H1 (cell line): ENCODE data around the gene SPRN. TPM values are rescaled to one million over a fixed set of nuclear protein-coding genes. Genes with fewer than 3 reads are reported as not detected.

Source experiments
- CEBPB ChIP-seq: IDR thresholded peaks from 2 replicates; pipeline ENCODE4 v1.6.1; 2012; ENCODE audit warnings: low read depth, low read length
- CHD2 ChIP-seq: IDR thresholded peaks from 2 replicates; pipeline ENCODE4 v1.6.1; 2012; ENCODE audit warnings: low read length, improper control_type of control experiment
- CTBP2 ChIP-seq: IDR thresholded peaks from 2 replicates; pipeline ENCODE4 v1.7.0; 2011; ENCODE audit warnings: borderline replicate concordance, mild to moderate bottlenecking, moderate library complexity, mixed read lengths, low read length; ENCODE audit not compliant: insufficient read depth, insufficient read length
- CTCF ChIP-seq, 3 experiments: IDR thresholded peaks; 1 replicate in 2 of 3; 2 replicates in 1 of 3; pipeline versions ENCODE4 v1.5.1 to v1.6.1; 2011; ENCODE audit warnings: low read length in 3 of 3, mild to moderate bottlenecking in 3 of 3, inconsistent platforms in 2 of 3, low read depth in 1 of 3, moderate library complexity in 1 of 3; ENCODE audit not compliant: insufficient read depth in 1 of 3; ENCODE audit errors: control extremely low read depth in 1 of 3
- E2F6 ChIP-seq: IDR thresholded peaks from 2 replicates; pipeline ENCODE4 v1.6.1; 2012; ENCODE audit warnings: inconsistent platforms
- EGR1 ChIP-seq: IDR thresholded peaks from 2 replicates; pipeline ENCODE4 v1.6.1; 2011; ENCODE audit warnings: low read depth, low read length, borderline replicate concordance
- FOSL1 ChIP-seq: IDR thresholded peaks from 2 replicates; pipeline ENCODE4 v1.6.1; 2011; ENCODE audit warnings: mild to moderate bottlenecking, low read depth, low read length, moderate library complexity; ENCODE audit not compliant: insufficient read depth
- KDM5A ChIP-seq: fragments of 200-600 bp; IDR thresholded peaks from 2 replicates; pipeline ENCODE4 v1.7.1; 2012; ENCODE audit warnings: mild to moderate bottlenecking, low read length, inconsistent platforms, mixed read lengths
- MAFK ChIP-seq: IDR thresholded peaks from 2 replicates; pipeline ENCODE4 v1.6.1; 2012; ENCODE audit warnings: low read depth, mild to moderate bottlenecking, improper control_type of control experiment, low read length
- PHF8 ChIP-seq: fragments of 200-600 bp; sonication (generic); conservative IDR thresholded peaks from 2 replicates; pipeline ENCODE4 v1.7.1; 2012; ENCODE audit warnings: low read depth, mild to moderate bottlenecking, inconsistent platforms, low read length, moderate library complexity
- POLR2A ChIP-seq, 2 experiments: IDR thresholded peaks; 1 replicate in 1 of 2; 2 replicates in 1 of 2; pipeline ENCODE4 v1.6.1; 2011; ENCODE audit warnings: low read depth in 2 of 2, low read length in 2 of 2, mild to moderate bottlenecking in 2 of 2; ENCODE audit errors: control extremely low read depth in 1 of 2
- RAD21 ChIP-seq, 2 experiments: IDR thresholded peaks in 1 of 2; conservative IDR thresholded peaks in 1 of 2; 2 replicates each; pipeline ENCODE4 v1.6.1; 2011; ENCODE audit warnings: low read depth in 2 of 2, low read length in 2 of 2, improper control_type of control experiment in 1 of 2, inconsistent platforms in 1 of 2, mild to moderate bottlenecking in 1 of 2, moderate library complexity in 1 of 2
- SIX5 ChIP-seq: IDR thresholded peaks from 2 replicates; pipeline ENCODE4 v1.6.1; 2011; ENCODE audit warnings: mild to moderate bottlenecking, low read depth, low read length
- TBP ChIP-seq: IDR thresholded peaks from 2 replicates; pipeline ENCODE4 v1.6.1; 2011; ENCODE audit warnings: low read depth, low read length, improper control_type of control experiment
- USF2 ChIP-seq: IDR thresholded peaks from 2 replicates; pipeline ENCODE4 v1.6.1; 2011; ENCODE audit warnings: low read length, improper control_type of control experiment
- YY1 ChIP-seq: IDR thresholded peaks from 2 replicates; pipeline ENCODE4 v1.6.1; 2011; ENCODE audit warnings: low read depth, mild to moderate bottlenecking, low read length
- polyA plus RNA-seq, 7 experiments: library from polyadenylated mRNA; depleted of rRNA in 3 of 7; stranded (reverse) in 5 of 7; unstranded in 2 of 7; fragments of >200 nt in 5 of 7; fragments of 200-250 nt in 2 of 7; gene quantifications; 1 replicate in 5 of 7; 2 replicates in 1 of 7; 4 replicates in 1 of 7; pipeline versions ENCODE4 v1.2.1 to v1.2.3, GENCODE V29; 2011 to 2013; ENCODE audit warnings: missing spikeins in 2 of 7, mixed read lengths in 2 of 7
- total RNA-seq: library from RNA; stranded (reverse); fragmentation: NEBNext Ultra II Directional; extraction: Animal tissue kit (Norgen Biotek cat#: 25700); gene quantifications from 2 replicates; pipeline ENCODE4 v1.2.1, GENCODE V29; 2021

Gene SPRN
- total and polyA plus RNA-seq, 2 of the 8 experiments (the other 6 are each of a cell fraction or from before 2014, with no cell fraction given), result 0.23 to 0.24 TPM

GRCh38 chr10:133378251-133379096 lies 46.0 kb downstream of the SPRN start (continued):
- TF ChIP-seq KDM5A (no peak), E2F6 (0 out of 2 replicates have a peak, but pooled peaks have one; percentile 16), PHF8 (peak; percentile 38; the same call in 1 of the 2 replicates), TBP (no peak), CHD2 (no peak), CTBP2 (no peak), EGR1 (no peak), CEBPB (no peak), RAD21 (IDR thresholded peaks at IDR 0.05 in 1 of 2, conservative IDR thresholded peaks at IDR 0.05 in 1 of 2; ENCODE audit: low read depth in 2 of 2, low read length in 2 of 2) (no peak), POLR2A (IDR thresholded peaks at IDR 0.05; ENCODE audit: control extremely low read depth in 1 of 2, low read depth in 2 of 2, low read length in 2 of 2) (no peak), CTCF (IDR thresholded peaks at IDR 0.05; ENCODE audit: control extremely low read depth in 1 of 3, insufficient read depth in 1 of 3, low read depth in 1 of 3, low read length in 3 of 3) (no peak), USF2 (no peak), SIX5 (no peak), FOSL1 (no peak), MAFK (no peak), YY1 (no peak)
